ENCODE measurements around the gene TIMP4. TPM values are rescaled to one million over a fixed set of nuclear protein-coding genes. Genes with fewer than 3 reads are reported as not detected.
A peak's percentile ranks its signal among the peaks of the same experiment; 100 is the strongest.

TIMP4 gene
- total RNA-seq, 1 donor from 2014 or later, result not detected

DNA sequence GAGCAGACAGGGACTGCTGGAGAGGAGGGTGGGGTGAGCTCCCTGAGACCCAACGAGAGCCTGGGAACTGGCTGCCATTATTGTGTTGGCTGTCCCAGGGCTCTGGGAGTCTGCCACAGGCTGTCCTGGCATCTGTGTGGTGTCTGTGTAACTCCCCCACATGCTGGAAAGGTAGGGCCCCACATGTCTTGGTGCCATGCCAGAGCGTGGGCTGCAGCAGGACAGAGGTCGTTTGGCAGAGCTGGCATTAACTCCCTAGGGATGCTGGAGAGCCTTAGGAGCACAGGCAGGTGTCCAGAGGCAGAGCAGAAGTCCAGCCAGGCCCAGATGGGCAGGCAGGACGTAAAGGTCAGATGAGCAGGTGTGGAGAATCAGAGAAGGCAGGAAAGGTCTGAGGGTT lies 9.7 kb downstream of the TIMP4 start:
- no peak for DNase-seq (ENCODE audit: low spot score, unreplicated experiment)
- TF ChIP-seq, protein P1, sequence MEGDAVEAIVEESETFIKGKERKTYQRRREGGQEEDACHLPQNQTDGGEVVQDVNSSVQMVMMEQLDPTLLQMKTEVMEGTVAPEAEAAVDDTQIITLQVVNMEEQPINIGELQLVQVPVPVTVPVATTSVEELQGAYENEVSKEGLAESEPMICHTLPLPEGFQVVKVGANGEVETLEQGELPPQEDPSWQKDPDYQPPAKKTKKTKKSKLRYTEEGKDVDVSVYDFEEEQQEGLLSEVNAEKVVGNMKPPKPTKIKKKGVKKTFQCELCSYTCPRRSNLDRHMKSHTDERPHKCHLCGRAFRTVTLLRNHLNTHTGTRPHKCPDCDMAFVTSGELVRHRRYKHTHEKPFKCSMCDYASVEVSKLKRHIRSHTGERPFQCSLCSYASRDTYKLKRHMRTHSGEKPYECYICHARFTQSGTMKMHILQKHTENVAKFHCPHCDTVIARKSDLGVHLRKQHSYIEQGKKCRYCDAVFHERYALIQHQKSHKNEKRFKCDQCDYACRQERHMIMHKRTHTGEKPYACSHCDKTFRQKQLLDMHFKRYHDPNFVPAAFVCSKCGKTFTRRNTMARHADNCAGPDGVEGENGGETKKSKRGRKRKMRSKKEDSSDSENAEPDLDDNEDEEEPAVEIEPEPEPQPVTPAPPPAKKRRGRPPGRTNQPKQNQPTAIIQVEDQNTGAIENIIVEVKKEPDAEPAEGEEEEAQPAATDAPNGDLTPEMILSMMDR (IDR thresholded peaks at IDR 0.05; ENCODE audit: unreplicated experiment), result no peak
- H3K27ac Mint-ChIP-seq, result no peak overlapping the region
- no peak overlapping the region for H3K4me3 Mint-ChIP-seq (ENCODE audit: low read depth)
- H3K9me3 Mint-ChIP-seq (ENCODE audit: low read depth), result no peaks in the 10 kb centered on the region
- H3K4me1 Mint-ChIP-seq (ENCODE audit: low read depth), result peaks cover 16% of the 10 kb centered on the region
- H3K36me3 Mint-ChIP-seq (ENCODE audit: insufficient read depth), result no peaks in the 10 kb centered on the region
- H3K27me3 Mint-ChIP-seq, result no peaks in the 10 kb centered on the region

DNA sequence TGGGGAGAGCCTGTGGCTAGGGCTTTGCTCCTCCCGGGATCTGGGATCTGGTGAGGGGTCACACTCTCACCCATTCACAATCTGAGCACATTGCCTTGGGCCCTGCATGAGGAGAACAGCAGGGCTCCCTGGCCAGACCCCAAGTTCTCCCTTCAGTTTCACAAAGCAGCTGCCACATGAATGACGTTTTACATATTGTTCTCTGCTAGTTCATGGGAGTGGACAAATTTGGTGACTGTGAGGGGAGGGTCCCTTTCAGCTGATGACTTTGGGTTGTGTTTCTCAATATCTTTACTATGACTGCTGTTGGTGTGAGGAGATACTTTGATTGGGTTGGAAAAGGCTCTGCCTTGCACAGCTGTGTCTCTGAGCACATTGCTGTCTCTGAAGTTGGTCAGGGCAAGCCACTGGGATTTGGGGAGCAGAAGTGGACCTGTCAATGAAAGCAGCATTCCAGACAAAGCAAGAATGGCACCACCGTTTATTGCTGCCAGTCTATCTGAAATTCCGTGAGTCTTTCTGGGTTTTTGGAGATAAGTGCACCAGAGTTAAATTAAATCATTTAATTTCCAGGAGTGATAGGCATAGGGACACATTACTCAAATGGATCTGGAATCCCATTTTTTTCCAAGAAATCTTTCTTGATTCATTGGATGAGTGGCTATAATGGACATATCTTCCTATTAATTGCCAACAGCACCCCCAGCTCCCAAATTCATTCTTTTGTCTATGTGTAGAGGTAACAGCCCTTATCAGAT lies 10.3 kb downstream of the TIMP4 start:
- no peak overlapping the region for H3K27ac Mint-ChIP-seq
- no peaks in the 10 kb centered on the region for H3K36me3 Mint-ChIP-seq (ENCODE audit: insufficient read depth)
- no peak overlapping the region for H3K4me3 Mint-ChIP-seq (ENCODE audit: low read depth)
- TF ChIP-seq, protein P1 (IDR thresholded peaks at IDR 0.05; ENCODE audit: unreplicated experiment), result no peak
- H3K27me3 Mint-ChIP-seq, result no peaks in the 10 kb centered on the region
- H3K4me1 Mint-ChIP-seq (ENCODE audit: low read depth), result peaks cover 16% of the 10 kb centered on the region
- DNase-seq (ENCODE audit: low spot score, unreplicated experiment), result no peak
- no peaks in the 10 kb centered on the region for H3K9me3 Mint-ChIP-seq (ENCODE audit: low read depth)

DNA sequence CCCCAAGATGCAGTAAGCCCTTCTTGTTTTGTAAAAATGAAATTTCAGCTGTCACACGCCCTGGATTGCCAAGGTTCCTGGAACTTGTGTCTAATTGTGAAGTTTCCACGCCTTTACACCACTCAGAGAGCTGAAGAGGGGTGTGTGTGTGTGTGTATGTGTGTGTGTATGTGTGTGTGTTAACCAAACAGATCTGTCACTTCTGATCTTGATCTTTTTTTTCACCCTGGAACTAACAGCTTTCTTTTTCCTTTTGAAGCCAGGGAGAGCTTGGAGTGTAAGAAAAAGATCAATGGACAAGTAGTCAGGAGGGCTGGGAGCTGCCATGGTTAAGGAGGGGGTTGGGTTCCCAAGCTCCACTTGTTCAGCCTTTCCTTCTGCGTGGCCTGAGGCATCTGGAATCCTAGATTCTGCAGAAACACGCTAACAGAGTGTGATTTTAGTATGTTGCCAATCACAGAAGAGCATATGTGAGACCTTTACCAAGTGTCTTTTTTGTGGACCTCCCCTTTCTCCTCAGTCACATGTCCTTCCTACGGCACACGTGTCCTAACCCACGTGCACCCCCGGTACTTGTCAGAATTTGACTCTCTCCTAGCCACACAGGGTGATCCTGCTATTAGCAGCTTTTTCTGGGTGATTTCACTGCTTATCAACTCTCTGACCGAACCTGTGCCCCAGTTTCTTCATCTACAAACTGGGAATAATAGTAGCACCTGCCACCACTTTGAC lies 11.5 kb downstream of the TIMP4 start:
- peaks cover 16% of the 10 kb centered on the region for H3K4me1 Mint-ChIP-seq (ENCODE audit: low read depth)
- H3K36me3 Mint-ChIP-seq (ENCODE audit: insufficient read depth), result no peaks in the 10 kb centered on the region
- no peaks in the 10 kb centered on the region for H3K27me3 Mint-ChIP-seq
- TF ChIP-seq, protein P1 (IDR thresholded peaks at IDR 0.05; ENCODE audit: unreplicated experiment), result no peak
- H3K9me3 Mint-ChIP-seq (ENCODE audit: low read depth), result no peaks in the 10 kb centered on the region
- H3K27ac Mint-ChIP-seq, result peak overlapping the region; percentile 90
- DNase-seq (ENCODE audit: low spot score, unreplicated experiment), result no peak
- H3K4me3 Mint-ChIP-seq (ENCODE audit: low read depth), result no peak overlapping the region

DNA sequence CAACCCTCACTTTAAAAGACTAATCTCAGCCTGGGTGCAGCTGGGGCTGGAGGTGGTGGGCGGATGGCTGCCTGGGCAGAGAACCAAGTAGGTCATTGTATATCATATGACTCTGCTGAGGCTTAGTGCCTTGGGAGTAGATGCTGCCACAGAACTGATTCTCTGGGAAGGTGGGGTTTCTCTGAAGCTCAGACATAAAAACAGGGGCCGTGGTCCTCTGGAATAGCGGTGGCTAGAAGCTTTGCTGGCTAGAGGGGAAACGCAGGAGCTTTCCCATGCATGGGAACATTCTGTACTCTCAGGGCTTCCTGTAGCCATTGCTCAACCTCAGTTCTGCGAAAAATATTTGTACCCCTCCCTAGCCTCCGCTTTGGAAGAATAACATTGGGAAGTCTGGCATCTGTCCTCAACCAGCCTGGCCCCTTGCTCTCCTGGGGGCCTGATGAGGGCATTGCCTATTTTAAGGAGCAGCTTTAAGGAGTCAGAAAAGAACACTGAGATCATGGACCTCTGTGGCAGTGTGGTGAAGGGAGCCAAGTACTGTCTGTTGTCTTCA lies 14.7 kb downstream of the TIMP4 start:
- H3K36me3 Mint-ChIP-seq (ENCODE audit: insufficient read depth), result no peaks in the 10 kb centered on the region
- no peaks in the 10 kb centered on the region for H3K27me3 Mint-ChIP-seq
- peaks cover 9% of the 10 kb centered on the region for H3K4me1 Mint-ChIP-seq (ENCODE audit: low read depth)
- no peak for DNase-seq (ENCODE audit: low spot score, unreplicated experiment)
- H3K9me3 Mint-ChIP-seq (ENCODE audit: low read depth), result no peaks in the 10 kb centered on the region
- TF ChIP-seq, protein P1 (IDR thresholded peaks at IDR 0.05; ENCODE audit: unreplicated experiment), result no peak
- H3K4me3 Mint-ChIP-seq (ENCODE audit: low read depth), result no peak overlapping the region
- H3K27ac Mint-ChIP-seq, result no peak overlapping the region

DNA sequence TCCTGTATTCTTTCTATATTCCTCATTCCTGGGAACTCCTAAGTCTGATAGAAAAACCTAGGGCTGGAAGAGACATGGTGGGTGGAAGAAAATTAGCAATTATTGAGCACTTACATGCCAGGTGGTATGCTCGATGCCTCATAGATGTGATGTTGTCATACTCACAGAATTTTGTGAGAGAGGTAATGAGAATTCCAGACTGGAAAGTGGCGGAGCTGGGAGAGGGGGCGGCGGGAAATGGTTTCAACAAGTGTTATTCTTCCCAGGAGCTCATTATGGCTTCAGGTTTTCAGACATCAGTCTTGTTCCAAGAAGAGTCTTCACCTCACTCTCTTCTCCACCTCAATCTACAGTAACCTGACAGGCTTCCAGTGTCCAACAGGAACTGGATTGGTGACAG lies 16.2 kb downstream of the TIMP4 start:
- H3K4me3 Mint-ChIP-seq (ENCODE audit: low read depth), result no peak overlapping the region
- H3K4me1 Mint-ChIP-seq (ENCODE audit: low read depth), result peaks cover 7% of the 10 kb centered on the region
- TF ChIP-seq, protein P1 (IDR thresholded peaks at IDR 0.05; ENCODE audit: unreplicated experiment), result no peak
- no peak for DNase-seq (ENCODE audit: low spot score, unreplicated experiment)
- H3K27ac Mint-ChIP-seq, result no peak overlapping the region
- H3K36me3 Mint-ChIP-seq (ENCODE audit: insufficient read depth), result no peaks in the 10 kb centered on the region
- H3K27me3 Mint-ChIP-seq, result no peaks in the 10 kb centered on the region
- H3K9me3 Mint-ChIP-seq (ENCODE audit: low read depth), result no peaks in the 10 kb centered on the region

Measured in progenitor cell of endocrine pancreas (in vitro differentiated cells).